ENCODE measurements around the gene FAM50A. TPM values are rescaled to one million over a fixed set of nuclear protein-coding genes. Genes with fewer than 3 reads are reported as not detected.

The FAM50A gene
- total RNA-seq, 4 donors from 2014 or later = 37.3 to 104 (median 78.3) TPM

DNA sequence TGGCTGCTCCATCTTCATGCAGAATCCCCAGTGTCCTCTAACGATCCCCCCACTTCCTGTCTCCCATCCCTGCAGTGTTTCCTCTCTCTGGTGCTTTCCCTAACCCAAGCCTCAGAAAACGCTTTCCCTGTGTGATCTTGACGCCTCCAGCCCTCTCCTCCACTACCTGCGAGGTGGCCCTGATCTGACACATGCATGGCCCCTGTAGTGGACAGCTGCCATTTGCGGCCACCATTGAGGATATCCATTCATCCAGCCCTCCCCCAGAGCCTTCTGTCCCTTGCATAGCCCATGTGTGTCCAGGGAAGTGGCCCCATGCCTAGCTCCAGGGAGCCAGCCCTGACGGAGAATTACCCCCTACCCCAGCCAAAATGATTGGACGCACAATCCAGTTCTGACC is 39.4 kb downstream of the FAM50A start:
- TF ChIP-seq, protein P1, sequence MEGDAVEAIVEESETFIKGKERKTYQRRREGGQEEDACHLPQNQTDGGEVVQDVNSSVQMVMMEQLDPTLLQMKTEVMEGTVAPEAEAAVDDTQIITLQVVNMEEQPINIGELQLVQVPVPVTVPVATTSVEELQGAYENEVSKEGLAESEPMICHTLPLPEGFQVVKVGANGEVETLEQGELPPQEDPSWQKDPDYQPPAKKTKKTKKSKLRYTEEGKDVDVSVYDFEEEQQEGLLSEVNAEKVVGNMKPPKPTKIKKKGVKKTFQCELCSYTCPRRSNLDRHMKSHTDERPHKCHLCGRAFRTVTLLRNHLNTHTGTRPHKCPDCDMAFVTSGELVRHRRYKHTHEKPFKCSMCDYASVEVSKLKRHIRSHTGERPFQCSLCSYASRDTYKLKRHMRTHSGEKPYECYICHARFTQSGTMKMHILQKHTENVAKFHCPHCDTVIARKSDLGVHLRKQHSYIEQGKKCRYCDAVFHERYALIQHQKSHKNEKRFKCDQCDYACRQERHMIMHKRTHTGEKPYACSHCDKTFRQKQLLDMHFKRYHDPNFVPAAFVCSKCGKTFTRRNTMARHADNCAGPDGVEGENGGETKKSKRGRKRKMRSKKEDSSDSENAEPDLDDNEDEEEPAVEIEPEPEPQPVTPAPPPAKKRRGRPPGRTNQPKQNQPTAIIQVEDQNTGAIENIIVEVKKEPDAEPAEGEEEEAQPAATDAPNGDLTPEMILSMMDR (IDR thresholded peaks at IDR 0.05; ENCODE audit: low read depth) = no peak

DNA sequence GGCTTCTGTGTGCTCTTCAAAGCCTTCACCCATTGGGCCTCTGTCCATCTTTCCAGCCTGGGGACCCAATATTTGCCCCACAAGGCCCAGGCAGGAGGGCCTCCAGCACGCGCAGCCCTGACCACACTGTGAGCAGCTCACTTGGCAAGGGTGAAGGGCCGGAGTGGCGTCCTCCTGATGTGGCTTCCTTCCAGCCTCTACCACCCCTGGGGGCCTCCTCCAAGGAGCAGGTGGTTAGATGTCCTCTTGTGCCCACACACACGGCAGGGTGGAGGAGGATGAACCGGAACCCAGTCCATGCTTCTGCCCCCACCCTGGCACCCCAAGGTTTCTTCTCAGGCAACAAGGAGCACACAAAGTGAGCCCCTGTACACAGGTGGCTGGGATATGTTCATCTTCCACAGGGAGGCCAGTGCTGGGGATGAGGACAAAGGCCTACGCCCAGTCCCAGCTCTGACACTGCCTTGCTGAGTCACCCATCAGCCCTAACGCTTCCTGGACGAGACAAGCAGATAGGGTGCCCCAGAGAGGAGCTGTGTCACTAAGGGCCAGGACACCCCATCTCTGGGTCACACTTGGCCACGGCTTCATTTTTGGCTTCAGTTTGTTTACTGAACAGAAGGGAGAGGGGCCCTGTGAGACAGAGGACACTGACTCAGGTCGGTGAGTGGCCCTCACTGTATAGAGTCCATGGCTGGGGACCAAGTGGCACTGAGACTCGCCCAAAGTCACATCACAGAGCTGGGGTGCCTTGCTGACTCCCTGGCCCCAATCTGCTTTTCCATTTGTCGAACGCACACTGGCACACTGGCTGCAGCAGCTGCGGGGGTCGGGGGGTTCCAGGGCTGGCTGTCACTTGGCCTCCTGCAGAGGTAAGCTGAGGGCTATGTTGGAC is 40.6 kb downstream of the FAM50A start:
- TF ChIP-seq, protein P1 (IDR thresholded peaks at IDR 0.05; ENCODE audit: low read depth) = no peak

DNA sequence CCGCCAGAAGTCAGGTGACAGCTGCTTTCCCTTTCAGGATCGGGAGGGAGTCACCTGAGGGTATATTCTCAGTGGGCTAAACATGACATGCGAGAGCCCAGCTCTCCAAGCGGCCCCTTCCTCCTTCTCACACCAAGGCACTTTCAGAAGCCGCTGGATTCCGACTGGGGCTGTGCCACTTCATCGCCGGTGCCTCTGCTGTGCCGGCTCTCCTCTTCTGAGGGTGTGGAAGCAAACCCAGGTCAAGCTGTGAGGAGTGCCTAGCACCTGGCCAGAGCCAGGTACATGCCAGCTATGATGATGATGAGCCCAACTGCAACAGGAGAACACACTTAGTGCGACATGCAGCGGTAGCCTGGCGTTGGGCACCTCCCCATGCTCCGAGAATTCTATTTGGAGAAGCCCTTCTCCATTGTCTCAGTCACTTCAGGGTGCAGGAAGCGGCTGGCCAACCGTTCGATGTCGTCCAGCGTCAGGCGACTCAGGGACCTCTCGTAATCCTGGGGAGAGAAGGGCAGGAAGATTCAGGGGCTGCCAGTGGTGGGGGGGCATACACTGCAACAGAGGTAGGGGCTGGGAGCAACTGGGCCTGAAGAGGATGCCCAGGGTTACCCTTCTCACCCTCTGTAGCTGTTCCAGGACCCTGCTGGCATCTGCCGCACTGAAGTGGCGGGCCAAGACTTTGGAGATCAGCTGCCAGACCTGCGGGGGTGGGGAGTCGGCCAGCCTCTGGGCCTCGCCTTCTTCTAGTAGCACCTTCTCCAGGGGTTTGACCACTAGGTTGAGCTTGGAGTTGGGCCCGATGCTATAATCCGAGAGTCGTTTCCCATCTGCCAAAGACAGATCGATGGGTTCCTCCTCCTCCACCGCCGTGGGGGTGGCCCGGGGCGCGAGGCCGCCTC is 41.5 kb downstream of the FAM50A start:
- TF ChIP-seq, protein P1 (IDR thresholded peaks at IDR 0.05; ENCODE audit: low read depth) = no peak

DNA sequence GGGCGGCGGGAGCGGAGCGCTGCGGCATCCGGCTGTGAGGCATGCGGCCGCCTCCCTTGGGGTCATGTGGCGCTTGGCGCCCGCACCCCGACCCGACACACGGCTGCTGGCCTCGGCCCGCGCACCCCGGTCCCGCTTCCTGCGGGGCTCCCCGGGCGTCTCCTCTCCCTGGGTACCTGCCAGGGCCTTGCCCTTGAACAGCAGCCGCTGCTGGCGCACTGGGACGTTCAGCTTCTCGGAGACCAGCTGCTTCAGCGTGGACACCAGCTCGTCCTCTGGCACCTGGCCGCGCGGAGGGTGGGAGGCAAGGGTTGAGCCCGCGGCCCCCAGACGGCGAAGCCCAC is 42.1 kb downstream of the FAM50A start:
- TF ChIP-seq, protein P1 (IDR thresholded peaks at IDR 0.05; ENCODE audit: low read depth) = no peak

DNA sequence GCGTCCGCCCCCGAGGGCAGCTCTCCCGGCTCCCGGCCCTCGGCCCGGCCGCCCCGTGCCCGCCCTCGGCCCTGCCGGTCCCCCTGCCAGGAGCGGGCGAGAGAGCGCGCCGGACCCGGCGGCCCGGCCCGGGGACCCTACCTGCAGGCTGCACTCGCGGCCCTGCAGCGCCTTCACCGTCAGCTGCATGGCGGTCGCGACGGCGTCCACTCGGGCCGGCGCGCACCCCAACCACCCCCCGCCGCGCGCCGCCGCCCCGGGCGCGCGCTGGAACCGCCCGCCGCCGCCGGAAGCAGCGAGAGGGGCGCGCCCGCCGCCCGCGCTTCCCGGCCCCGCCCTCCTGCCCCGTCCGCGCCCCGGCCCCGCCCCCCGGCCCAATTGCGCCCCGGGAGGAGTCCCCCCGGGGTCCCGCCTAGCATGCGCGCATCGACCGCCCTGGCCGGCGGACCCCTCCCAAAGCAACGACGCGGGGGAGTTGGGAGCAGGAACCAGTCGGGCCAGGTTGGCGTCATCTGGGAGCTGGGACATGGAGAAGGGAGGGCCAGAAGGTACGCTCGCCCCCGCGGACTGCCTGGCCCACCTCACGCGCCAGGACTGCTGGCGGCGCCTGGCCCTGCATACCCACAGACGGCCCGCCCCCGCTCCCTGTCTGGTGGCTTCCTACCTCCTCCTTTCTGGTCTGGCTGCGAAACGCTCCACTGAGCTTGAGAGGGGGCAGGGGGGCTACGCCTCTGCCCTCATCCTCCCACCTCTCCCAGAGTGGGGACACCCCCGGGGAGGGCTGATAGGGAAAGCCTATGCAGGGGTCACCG is 42.7 kb downstream of the FAM50A start, which contains the start of gene UBL4A:
TSS of gene UBL4A (minus strand) at position 220 of the 812 bp plus-strand sequence. CDS start at position 189, 31 bp downstream.
- TF ChIP-seq, protein P1 (IDR thresholded peaks at IDR 0.05; ENCODE audit: low read depth) = no peak

DNA sequence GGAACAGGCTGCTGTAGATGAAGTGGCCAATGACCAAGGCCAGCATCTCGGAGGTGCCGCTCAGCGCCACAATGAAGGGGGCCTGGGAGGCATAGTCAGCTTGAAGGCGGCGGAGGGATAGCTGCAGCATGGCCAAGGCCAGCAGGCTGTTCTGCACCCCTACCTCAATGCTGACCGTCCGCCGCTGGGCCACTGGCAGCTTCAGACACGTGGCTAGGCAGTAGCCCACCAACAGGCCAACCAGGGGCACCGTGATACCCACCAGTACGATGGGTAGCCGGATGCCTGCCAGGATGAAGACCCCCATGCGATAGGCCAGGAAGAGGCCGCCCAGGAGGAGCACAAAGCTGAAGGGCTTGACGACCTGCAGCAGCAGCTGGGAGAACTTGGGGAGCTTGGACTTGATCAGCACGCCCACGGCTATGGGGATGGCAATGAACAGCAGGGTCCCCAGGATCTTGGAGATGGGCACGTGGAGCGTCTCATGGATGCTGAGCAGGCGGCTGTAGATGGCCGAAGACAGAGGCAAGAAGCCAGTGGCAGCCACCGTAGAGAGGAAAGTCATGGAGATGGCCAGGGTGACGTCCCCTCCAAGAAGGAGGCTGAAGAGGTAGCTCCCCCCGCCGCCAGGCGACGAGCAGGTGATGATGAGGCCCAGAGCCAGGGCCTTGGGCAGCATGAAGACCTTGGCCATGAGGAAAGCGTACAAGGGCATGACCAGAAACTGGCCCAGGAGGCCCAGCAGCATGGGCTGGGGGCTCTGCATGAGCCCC is 43.8 kb downstream of the FAM50A start:
- TF ChIP-seq, protein P1 (IDR thresholded peaks at IDR 0.05; ENCODE audit: low read depth) = no peak
